ENCODE data around the gene GRID2. TPM values are rescaled to one million over a fixed set of nuclear protein-coding genes. Genes with fewer than 3 reads are reported as not detected.
A peak's percentile ranks its signal among the peaks of the same experiment; 100 is the strongest.

GRID2 gene
- total RNA-seq, 1 donor from 2014 or later = 0.17 TPM

GRCh38 chr4:92714640-92715039, 410.9 kb downstream of the GRID2 start:
- H3K36me3 ChIP-seq = no peaks in the 10 kb centered on the region
- no peak overlapping the region for H3K4me2 ChIP-seq
- no peak for DNase-seq (ENCODE audit: low spot score)
- H3K27me3 Mint-ChIP-seq (ENCODE audit: insufficient read depth, low read depth) = peaks cover 3% of the 10 kb centered on the region
- H3K27me3 ChIP-seq = no peaks in the 10 kb centered on the region
- H3K9ac ChIP-seq = no peak overlapping the region
- no peaks in the 10 kb centered on the region for H3K4me1 ChIP-seq
- no peak overlapping the region for H2AFZ ChIP-seq (replicated peaks)
- H3K4me1 Mint-ChIP-seq = peaks cover 15% of the 10 kb centered on the region
- H3K9me3 ChIP-seq (ENCODE audit: low read depth) = no peaks in the 10 kb centered on the region
- no peak overlapping the region for H3K4me3 Mint-ChIP-seq
- TF ChIP-seq CTCF (IDR thresholded peaks at IDR 0.05) (no peak), EZH2phosphoT487 (IDR thresholded peaks at IDR 0.05) (no peak), EZH2 (IDR thresholded peaks at IDR 0.05) (no peak)
- no peaks in the 10 kb centered on the region for H4K20me1 ChIP-seq (ENCODE audit: low read depth)
- no peak overlapping the region for H3K4me3 ChIP-seq
- H3K9me3 Mint-ChIP-seq = peaks cover 8% of the 10 kb centered on the region
- no peaks in the 10 kb centered on the region for H3K36me3 Mint-ChIP-seq
- no peak overlapping the region for H3K27ac Mint-ChIP-seq
- no peak overlapping the region for H3K27ac ChIP-seq
- H3K79me2 ChIP-seq (ENCODE audit: low read depth) = no peaks in the 10 kb centered on the region
- H3F3A ChIP-seq (ENCODE audit: low read depth) = no peaks in the 10 kb centered on the region

GRCh38 chr4:92733231-92733630, 429.5 kb downstream of the GRID2 start:
- no peaks in the 10 kb centered on the region for H3F3A ChIP-seq (ENCODE audit: low read depth)
- no peaks in the 10 kb centered on the region for H3K4me1 ChIP-seq
- TF ChIP-seq EZH2 (IDR thresholded peaks at IDR 0.05) = no peak
- TF ChIP-seq EZH2phosphoT487 (IDR thresholded peaks at IDR 0.05) = no peak
- no peak for TF ChIP-seq CTCF (IDR thresholded peaks at IDR 0.05)
- no peaks in the 10 kb centered on the region for H4K20me1 ChIP-seq (ENCODE audit: low read depth)
- H3K4me2 ChIP-seq = no peak overlapping the region
- no peak overlapping the region for H3K27ac Mint-ChIP-seq
- no peak overlapping the region for H3K4me3 ChIP-seq
- no peaks in the 10 kb centered on the region for H3K9me3 ChIP-seq (ENCODE audit: low read depth)
- no peak overlapping the region for H3K4me3 Mint-ChIP-seq
- H3K9ac ChIP-seq = no peak overlapping the region
- no peak overlapping the region for H3K27ac ChIP-seq
- H3K36me3 ChIP-seq = no peaks in the 10 kb centered on the region
- no peak overlapping the region for H2AFZ ChIP-seq (replicated peaks)
- H3K4me1 Mint-ChIP-seq = peaks cover 6% of the 10 kb centered on the region
- peaks cover 6% of the 10 kb centered on the region for H3K27me3 Mint-ChIP-seq (ENCODE audit: insufficient read depth, low read depth)
- DNase-seq (ENCODE audit: low spot score) = no peak
- no peaks in the 10 kb centered on the region for H3K79me2 ChIP-seq (ENCODE audit: low read depth)
- H3K27me3 ChIP-seq = no peaks in the 10 kb centered on the region
- no peaks in the 10 kb centered on the region for H3K36me3 Mint-ChIP-seq
- H3K9me3 Mint-ChIP-seq = no peaks in the 10 kb centered on the region

- Histone ChIP-seq H3K9me3 (ENCODE audit: low read depth) (no peaks in the 10 kb centered on the region), H4K20me1 (ENCODE audit: low read depth) (no peaks in the 10 kb centered on the region), H3K4me3 (no peak overlapping the region), H3K4me1 (no peaks in the 10 kb centered on the region), H2AFZ (replicated peaks) (no peak overlapping the region), H3K79me2 (ENCODE audit: low read depth) (no peaks in the 10 kb centered on the region), H3K27me3 (no peaks in the 10 kb centered on the region), H3K36me3 (no peaks in the 10 kb centered on the region), H3K9ac (no peak overlapping the region), H3K4me2 (no peak overlapping the region), H3K27ac (no peak overlapping the region), H3F3A (ENCODE audit: low read depth) (no peaks in the 10 kb centered on the region)
- Mint-ChIP-seq H3K4me3 (no peak overlapping the region), H3K36me3 (no peaks in the 10 kb centered on the region), H3K27me3 (ENCODE audit: insufficient read depth, low read depth) (peaks cover 6% of the 10 kb centered on the region), H3K27ac (no peak overlapping the region), H3K4me1 (peaks cover 9% of the 10 kb centered on the region), H3K9me3 (no peaks in the 10 kb centered on the region)
- TF ChIP-seq EZH2phosphoT487 (IDR thresholded peaks at IDR 0.05) = no peak
- TF ChIP-seq CTCF (IDR thresholded peaks at IDR 0.05) = peak; percentile 30
- no peak for DNase-seq (ENCODE audit: low spot score)
These were observed 431.4 kb downstream of the GRID2 start for GRCh38 chr4:92735025-92735665.
